ENCODE data around the gene NAT10. TPM values are rescaled to one million over a fixed set of nuclear protein-coding genes. Genes with fewer than 3 reads are reported as not detected.

Gene NAT10
- total and polyA plus RNA-seq, 2 experiments from 2014 or later: 44.1 to 58.8 TPM

DNA sequence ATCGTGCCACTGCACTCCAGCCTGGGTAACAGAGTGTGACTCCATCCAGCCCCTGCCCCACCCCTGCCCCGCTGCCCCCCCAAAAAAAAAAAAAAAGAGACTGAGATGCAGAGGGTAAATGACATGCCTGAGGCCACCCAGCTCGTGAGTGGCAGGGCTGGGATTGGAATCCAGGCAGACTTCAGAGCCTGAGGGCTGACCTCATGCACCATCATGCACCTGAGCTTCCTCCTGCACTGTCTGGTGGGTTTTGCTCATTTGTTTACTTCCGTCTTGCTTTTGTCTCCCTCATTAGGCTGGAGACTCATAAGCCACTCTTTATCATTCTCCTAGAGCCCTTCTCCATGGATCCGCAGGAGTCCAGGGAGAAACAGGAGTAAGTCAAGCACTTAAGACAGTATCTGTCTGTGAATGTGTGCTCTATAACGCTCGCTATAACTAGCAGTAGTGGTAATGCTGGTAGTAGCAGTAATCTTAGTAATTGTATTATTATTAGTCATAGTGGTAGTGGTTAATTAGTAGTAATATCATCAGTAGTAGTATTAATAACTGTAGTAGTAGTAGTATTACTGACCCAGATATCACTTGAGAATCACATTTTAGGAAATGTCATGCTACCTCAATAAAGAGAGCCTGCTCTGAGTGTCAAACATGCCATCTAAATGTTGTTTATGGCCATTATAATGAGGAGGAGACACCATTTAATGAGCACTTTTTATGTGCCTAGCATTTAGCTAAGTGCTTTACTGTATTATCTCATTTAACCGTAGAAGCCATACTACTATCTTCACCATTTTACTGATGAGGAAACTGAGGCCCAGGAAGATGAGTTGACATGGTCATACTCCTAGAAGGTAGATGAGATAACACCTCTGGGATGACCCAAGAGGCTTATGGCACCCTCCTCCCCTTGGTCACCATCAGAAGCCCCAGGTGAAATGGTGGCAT, 85.0 kb downstream of the NAT10 start:
- no peaks in the 10 kb centered on the region for H3K9me3 Mint-ChIP-seq
- Histone ChIP-seq H3K4me2 (no peak overlapping the region), H3K27me3 (ENCODE audit: insufficient read depth) (no peaks in the 10 kb centered on the region), H3K27ac (ENCODE audit: low read depth) (no peak overlapping the region), H3K9me2 (ENCODE audit: insufficient read depth) (no peaks in the 10 kb centered on the region), H3K4me3 (no peak overlapping the region), H3K4me1 (ENCODE audit: insufficient read depth) (peaks cover 38% of the 10 kb centered on the region), H2AFZ (no peak overlapping the region), H3K79me2 (replicated peaks; ENCODE audit: insufficient read depth) (no peaks in the 10 kb centered on the region), H4K20me1 (replicated peaks; ENCODE audit: insufficient read depth) (no peaks in the 10 kb centered on the region), H3F3A (replicated peaks; ENCODE audit: low read depth) (peaks cover 9% of the 10 kb centered on the region), H3K36me3 (ENCODE audit: insufficient read depth) (no peaks in the 10 kb centered on the region)
- ATAC-seq: no peak
- no peak overlapping the region for H3K4me3 Mint-ChIP-seq
- DNase-seq (ENCODE audit: low spot score): no peak
- no peaks in the 10 kb centered on the region for H3K36me3 Mint-ChIP-seq (ENCODE audit: low read depth)
- H3K27ac Mint-ChIP-seq: no peak overlapping the region
- TF ChIP-seq STAT1 (IDR thresholded peaks at IDR 0.05; ENCODE audit: unreplicated experiment) (no peak), CREB1 (CRISPR knock-in tag; IDR thresholded peaks at IDR 0.05; ENCODE audit: low read depth) (no peak), EZH2phosphoT487 (IDR thresholded peaks at IDR 0.05; ENCODE audit: unreplicated experiment) (no peak), ZNF462 (CRISPR knock-in tag; IDR thresholded peaks at IDR 0.05) (no peak), NANOG (IDR thresholded peaks at IDR 0.05; ENCODE audit: borderline replicate concordance) (no peak)
- TF ChIP-seq, protein P1, sequence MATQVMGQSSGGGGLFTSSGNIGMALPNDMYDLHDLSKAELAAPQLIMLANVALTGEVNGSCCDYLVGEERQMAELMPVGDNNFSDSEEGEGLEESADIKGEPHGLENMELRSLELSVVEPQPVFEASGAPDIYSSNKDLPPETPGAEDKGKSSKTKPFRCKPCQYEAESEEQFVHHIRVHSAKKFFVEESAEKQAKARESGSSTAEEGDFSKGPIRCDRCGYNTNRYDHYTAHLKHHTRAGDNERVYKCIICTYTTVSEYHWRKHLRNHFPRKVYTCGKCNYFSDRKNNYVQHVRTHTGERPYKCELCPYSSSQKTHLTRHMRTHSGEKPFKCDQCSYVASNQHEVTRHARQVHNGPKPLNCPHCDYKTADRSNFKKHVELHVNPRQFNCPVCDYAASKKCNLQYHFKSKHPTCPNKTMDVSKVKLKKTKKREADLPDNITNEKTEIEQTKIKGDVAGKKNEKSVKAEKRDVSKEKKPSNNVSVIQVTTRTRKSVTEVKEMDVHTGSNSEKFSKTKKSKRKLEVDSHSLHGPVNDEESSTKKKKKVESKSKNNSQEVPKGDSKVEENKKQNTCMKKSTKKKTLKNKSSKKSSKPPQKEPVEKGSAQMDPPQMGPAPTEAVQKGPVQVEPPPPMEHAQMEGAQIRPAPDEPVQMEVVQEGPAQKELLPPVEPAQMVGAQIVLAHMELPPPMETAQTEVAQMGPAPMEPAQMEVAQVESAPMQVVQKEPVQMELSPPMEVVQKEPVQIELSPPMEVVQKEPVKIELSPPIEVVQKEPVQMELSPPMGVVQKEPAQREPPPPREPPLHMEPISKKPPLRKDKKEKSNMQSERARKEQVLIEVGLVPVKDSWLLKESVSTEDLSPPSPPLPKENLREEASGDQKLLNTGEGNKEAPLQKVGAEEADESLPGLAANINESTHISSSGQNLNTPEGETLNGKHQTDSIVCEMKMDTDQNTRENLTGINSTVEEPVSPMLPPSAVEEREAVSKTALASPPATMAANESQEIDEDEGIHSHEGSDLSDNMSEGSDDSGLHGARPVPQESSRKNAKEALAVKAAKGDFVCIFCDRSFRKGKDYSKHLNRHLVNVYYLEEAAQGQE (IDR thresholded peaks at IDR 0.05; ENCODE audit: unreplicated experiment): no peak
- H3K4me1 Mint-ChIP-seq: peaks cover 73% of the 10 kb centered on the region
- peaks cover 10% of the 10 kb centered on the region for H3K27me3 Mint-ChIP-seq (ENCODE audit: insufficient read depth, low read depth, poor library complexity)
